NCI-H69 (cell line): Measurements from ENCODE around the gene ZNF398.
A peak's percentile ranks its signal among the peaks of the same experiment; 100 is the strongest.

Experiments
- DNase-seq: peaks from one replicate; lab custom pipeline; 2025; lab: John Stamatoyannopoulos, UW

ZNF398 gene

DNA sequence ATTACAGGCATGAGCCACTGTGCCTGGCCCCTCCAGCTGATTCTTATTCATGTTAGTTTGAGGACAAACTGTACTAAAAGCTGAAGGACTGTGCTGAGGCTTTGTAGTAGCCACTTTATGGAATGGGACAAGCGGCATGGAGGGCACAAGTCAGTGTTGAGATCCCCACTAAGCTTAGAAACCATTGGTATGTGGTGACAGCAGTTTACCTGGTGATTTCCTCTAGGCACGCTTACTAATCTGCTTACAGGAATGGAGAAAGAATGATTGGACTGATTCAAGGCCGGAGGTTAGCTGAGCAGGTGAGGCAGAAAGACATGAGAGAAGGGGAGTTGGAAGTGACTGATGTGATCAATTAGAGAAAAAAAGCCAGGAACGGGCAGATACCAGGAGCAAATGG is 3.7 kb downstream of the ZNF398 start:
- no peak for DNase-seq

DNA sequence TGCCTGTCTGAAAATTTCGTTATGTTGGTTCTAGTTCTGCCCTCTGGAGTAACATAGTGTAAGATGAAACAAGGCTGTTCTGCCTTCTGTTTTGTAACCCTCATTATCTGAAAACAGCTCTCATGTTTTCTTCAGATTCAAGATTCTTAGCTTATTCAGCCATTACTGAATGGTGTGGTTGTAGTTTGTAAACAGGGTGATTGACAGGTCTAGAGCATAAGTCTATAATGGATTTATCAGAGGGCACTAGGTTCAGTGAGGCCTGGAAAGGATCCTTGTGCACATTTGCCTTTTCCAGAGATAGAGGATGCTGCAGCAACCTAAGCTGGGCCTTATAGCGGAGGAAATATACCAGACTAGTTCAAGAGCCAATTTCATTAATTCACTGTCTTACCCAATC is 6.1 kb downstream of the ZNF398 start:
- no peak for DNase-seq

DNA sequence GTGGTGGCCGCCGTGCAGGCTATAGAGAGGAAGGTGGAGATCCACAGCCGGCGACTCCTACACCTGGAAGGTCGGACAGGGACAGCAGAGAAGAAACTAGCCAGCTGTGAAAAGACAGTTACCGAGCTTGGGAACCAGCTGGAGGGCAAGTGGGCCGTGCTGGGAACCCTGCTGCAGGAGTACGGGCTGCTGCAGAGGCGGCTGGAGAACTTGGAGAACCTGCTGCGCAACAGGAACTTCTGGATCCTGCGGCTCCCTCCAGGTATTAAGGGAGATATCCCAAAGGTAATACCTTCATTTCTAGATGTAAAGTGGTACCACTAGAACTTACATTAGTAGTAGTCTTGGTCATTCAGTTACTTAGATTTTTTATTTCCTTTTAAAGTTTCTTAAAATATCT is 6.8 kb downstream of the ZNF398 start:
- DNase-seq: no peak

DNA sequence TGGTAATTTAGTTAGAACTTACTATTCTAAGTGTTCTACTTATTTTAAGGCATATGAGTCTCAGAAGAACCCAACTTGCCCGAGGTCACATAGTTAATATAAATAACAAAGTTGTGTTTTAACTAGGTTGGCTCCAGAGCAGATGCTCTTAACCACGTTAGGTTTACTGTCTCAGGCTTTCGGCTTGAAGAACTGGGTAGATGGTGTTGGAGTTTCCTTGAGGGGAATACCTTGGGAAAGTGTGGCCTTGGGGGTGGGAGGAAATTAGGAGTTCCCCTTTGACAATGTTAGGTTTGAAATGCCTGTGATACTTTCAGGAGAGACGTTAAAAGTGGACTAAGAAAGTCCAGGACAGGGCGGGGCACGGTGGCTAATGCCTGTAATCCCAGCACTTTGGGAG is 9.6 kb downstream of the ZNF398 start:
- no peak for DNase-seq

DNA sequence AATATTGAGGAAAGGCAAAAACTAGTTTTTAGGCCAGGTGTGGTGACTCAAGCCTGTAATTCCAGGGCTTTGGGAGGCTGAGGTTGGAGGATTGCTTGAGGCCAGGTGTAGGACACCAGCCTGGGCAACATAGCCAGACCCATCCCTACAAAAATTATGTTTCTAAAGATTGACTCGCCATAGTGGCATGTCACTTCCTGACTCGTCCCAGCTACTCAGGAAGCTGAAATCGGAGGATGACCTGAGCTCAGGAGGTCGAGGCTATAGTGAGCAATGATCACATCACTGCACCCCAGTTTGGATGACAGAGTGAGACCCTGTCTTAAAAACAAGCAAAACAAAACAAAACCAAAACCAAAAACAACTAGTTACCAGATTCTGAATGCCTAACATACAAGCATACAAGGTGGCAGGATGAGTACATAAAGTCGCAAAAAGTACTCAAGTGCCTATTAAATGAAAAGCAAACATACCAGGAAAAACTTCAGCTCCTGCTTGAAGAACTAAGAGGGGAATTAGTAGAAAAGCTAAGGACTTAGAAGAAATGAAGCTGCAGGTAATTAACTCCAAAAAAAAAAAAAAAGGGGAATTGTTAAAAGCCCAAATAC is 14.1 kb downstream of the ZNF398 start:
- no peak for DNase-seq

DNA sequence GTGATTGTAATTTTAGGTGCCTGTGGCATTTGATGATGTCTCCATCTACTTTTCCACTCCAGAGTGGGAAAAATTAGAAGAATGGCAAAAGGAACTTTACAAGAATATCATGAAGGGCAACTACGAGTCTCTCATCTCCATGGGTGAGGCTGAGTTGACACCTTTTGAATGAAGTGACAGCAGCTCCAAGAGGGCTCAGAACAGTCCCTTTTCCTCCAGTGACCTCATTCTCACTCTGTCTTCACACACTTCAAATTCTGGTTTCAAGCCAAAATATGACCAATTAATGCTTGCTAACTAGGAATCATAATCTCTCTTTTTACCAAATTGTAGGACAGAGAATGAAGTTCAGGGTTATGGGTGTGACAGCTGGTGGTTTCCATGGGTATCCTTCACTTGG is 18.9 kb downstream of the ZNF398 start:
- DNase-seq: no peak

DNA sequence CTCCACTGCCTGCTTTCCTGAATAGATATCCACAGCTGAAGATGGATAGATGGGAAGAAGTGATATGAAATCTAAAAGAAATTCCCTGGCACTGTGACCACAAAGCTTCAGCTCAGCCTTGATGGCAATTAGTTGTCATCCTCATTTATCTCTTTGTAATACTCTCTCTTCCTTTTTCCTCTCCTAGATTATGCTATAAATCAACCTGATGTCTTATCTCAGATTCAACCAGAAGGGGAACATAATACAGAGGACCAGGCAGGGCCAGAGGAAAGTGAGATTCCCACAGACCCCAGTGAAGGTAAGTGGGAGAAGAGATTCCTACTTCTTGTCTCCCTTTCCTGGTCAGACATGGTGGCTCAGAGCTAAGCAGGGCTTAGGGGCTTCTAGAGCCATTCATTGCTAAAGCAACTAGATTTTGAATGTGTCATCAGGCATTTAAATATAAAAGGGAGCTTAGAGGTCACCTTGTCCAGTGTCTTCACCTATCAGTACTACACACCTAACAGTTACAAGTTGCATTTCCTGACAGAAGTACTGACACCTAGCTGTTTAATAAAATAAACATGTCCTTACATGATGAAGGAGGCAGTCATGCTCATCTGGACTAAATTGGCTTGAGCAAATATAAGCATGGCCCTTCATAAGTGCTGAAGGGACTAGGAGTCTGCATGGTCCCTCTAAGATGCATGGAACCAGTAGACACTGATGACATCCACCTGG is 19.5 kb downstream of the ZNF398 start:
- no peak for DNase-seq

DNA sequence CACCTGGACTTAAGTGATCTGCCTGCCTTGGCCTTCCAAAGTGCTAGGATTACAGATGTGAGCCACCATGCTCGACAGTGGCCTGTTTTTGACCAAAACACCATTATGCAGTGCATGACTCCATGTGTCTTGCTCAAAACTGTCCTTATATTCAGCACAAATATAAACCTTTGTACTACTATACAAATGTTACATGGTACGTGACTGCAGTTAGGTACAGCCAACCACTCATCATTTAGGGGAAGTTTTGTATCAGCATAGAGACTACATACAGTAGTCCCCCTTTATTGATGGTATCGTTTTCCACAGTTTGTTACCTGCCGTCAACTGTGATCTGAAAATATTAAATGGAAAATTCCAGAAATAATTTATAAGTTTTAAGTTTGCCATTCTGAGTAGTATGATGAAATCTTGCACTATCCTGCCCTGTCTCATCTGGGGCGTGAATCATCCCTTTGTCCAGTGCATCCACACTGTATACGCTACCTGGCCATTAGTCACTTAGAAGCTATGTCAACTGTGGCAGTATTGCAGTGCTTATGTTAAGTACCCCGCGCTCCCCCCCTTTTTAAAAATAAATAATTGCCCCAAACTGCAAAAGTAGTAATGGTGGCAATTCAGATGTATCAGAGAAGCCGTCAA is 24.8 kb downstream of the ZNF398 start:
- no peak for DNase-seq

DNA sequence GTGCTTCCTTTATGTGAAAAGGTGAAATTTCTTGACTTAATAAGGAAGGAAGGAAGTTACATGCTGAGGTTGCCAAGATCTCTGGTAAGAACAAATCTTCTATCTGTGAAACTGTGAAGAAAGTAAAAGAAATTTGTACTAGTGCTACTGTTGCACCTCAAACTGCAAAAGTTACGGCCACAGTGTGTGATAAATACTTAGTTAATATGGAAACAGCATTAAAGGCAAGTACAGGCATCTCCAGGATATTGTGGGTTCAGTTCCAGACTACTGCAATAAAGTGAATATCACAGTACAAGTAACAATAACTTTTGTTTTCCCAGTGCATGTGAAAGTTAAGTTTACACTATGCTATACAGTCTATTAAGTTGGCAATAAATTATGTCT is 25.3 kb downstream of the ZNF398 start:
- DNase-seq: no peak

DNA sequence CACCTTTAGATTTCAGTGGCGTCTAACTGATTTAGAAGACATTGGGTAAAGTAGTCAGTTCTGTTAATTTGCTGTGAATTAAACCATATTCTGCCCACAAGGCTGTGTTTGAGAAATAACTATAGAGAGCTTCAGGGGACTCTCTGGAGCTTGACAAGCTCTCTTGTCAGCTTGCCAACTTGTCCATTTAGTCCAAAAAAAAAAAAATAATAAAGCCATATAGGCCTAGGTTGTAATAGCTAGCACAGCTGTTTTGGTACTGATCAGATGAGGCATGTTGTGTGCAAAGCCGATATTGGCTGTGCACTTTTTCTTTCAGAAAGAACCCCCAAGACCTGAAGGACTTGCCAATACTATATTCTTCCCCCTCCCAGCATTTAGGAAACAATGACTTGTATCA is 27.9 kb downstream of the ZNF398 start:
- DNase-seq: no peak

DNA sequence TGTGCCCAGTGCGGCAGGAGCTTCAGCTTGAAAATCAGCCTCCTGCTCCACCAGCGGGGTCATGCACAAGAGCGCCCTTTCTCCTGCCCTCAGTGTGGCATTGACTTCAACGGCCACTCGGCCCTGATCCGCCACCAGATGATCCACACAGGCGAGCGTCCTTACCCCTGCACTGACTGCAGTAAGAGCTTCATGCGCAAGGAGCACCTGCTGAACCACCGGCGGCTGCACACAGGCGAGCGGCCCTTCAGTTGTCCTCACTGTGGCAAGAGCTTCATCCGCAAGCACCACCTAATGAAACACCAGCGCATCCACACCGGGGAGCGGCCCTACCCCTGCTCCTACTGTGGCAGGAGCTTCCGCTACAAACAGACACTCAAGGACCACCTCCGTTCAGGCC is 32.0 kb downstream of the ZNF398 start:
- no peak for DNase-seq

DNA sequence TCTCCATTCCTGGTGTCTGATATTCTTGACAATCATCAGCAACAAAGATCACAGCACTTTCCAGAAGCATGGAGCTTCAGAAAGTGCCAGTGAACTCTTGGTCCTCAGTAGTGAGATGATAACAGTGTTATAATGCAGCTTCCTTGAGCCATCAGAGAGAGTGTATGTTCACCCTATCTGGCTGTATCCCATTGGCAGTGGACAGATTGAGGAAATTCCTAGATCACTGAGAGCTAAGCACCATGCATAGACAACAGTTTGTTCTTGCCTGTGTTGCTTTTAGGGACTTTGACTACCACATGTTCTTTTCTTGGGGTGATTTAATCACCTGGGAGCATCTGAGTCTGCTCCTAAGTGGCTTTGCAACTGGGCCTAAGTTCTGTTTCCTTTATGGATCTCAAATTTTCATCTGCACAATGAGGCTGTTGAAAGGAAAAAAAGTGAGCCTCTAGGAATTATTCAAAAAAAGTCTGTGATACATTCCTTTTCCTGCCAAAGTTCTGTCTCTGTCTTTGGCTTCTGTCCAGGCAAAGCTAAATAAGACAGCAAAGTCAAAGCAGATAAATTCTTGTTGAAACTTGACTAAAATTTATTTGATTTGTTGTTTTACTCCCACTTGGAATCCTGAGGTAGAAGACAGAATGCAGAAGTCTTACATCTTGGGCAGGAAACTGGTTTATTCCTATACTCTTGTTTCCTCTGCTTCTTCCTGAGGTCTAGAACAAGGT is 33.6 kb downstream of the ZNF398 start:
- no peak for DNase-seq

DNA sequence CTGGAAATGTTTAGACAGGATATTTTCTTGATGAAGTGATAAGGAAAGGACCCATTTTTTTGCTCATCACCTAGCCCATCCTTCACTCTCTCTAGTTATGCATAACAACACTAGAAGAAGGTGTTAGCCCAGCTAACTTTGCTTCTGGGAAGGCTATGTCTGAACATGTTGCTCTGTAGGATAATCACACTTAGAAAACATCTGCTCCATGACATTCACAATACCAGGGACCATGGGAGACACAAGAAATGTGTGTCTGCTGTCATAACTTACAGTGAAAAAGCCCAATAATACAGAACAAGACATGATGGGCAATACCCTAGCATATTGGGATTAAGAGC is 34.2 kb downstream of the ZNF398 start:
- no peak for DNase-seq

DNA sequence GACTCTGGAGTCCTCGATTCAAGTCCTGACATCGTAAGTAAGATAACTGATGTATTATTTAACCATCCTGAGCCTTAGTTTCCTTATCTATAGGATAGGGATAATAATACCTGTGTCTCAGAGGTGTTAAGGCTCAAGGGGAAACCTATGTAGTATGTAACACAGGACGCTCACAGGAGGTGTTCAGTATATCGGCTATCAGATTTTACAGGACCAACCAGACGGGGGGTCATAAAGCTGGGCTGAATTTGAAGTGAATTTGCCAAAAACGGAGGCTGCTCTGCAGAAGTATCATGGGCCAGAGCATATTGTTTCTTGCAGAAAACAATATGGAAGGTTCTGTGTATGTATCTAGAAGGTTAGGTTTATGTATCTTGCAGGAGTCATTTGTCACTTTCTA is 37.0 kb downstream of the ZNF398 start:
- no peak for DNase-seq

DNA sequence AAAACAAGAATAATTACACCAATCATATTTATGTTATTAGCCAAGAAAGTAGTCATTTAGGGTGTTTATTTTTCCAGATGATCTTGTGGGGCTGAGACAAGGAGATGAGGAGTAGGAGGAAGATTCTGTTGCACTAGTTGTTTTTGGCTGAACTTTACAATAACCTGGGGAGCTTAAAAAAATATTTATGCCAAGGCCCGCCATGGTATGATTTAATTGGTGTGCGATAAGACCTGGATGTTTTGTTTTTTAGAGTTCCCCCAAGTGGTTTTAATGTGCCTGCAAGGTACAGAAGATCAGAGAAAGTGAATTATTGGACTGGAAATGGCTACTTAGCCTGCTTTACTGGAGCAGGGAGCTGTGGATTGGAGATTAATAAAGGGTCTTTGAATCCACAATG is 41.0 kb downstream of the ZNF398 start:
- DNase-seq: no peak

DNA sequence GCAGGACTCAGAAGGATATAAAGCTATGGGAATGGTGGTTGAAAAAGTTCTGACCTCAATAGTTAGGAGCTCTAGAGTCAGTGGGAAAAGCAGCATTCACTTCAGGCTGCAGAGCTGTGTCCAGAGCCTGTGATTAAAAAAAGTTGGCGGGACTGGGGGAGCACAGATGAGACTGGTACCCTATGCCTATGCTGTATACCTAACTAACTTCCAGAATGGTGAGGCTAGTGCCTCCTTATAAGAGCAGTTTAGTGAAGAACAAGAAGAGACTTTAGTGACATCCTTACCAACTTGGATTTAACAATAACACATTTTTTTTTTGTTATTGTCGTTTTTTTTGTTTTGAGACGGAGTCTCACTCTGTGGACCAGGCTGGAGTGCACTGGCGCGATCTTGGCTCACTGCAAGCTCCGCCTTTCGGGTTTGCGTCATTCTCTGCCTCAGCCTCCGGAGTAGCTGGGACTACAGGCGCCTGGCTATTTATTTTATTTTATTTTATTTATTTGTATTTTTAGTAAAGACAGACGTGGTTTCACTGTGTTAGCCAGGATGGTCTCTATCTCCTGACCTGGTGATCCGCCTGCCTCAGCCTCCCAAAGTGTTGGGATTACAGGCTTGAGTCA is 41.5 kb downstream of the ZNF398 start:
- no peak for DNase-seq

DNA sequence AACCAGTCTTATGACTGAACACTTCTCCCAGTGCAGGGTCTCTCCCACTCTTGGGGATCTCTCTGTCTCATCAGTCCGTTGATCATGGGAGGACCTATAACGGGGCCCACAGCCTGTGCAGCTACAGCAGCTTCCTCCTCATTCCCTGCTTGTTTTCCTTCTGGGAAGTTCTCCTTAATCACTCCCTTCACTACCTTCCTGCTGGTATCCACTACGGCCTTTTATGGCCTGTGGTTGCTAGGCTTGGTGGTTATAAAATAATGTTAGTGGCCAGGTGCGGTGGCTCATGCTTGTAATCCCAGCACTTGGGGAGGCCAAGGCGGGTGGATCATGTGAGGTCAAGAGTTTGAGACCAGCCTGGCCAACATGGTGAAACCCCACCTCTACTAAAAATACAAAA is 44.6 kb downstream of the ZNF398 start:
- DNase-seq: no peak

DNA sequence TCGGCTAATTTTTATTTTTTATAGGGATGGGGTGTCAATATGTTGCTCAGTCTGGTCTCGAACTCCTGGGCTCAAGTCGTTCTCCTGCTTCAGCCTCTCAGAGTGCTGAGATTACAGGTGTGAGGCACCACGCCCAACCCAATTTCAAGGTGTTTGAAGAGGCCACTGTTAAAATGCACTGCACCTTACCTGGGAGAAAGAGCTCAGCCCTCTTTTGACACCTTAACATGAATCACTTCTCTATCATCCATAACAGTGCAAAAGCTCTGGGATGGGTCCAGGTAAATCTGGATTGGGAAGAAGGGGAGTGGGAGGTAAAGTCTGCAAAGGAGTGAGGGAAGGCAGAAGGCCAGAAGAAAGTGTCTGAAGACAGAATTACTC is 47.5 kb downstream of the ZNF398 start:
- peak; percentile 30 for DNase-seq

DNA sequence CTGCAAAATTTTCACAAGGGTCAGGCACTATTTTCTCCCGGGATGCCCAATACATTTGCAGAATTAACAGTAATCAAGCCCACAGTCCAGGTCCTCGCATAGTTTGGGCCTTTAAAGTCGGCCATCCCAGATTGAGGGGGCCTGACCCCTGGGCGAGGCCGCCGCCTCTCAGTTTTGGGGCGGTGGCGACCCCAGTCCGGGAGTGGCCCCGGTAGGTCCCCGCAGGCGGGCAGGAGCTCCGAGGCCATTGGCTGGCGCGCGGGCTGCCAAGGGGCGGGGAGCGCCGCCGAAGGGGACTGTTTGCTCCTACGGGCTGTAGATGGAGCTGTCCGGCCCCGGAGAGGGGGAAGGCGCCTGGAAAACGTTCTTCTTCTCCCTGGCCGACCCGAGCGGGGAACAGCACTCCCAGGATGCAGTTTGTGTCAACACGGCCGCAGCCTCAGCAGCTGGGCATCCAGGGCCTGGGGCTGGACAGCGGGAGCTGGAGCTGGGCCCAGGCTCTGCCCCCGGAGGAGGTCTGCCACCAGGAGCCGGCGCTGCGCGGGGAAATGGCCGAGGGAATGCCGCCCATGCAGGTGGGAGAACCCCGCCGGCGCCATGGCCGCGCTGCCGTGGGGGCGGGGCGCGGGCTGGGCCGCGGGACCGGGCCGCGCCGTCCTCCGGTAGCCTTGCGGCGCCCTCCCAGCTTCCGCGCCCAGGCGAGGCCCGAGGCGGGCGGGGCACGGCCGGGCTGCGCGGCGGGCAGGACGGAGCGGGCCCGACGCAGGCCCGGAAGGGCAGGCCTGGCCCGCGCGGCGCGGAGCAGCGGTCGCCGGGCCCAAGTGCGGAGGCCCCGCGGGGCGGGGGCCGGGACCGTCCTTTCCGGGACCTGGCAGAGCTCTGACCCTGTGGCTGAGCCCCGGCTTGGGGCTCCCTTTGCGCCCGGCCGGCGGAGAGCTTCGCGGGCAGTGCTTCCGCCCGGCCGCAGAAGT is 48.2 kb downstream of the ZNF398 start, which contains the start of gene ZNF282:
Gene ZNF282 (plus strand): TSS at position 367 of the 971 bp plus-strand sequence. CDS start 44 bp downstream, at position 411.
- DNase-seq: peak; percentile 96

DNA sequence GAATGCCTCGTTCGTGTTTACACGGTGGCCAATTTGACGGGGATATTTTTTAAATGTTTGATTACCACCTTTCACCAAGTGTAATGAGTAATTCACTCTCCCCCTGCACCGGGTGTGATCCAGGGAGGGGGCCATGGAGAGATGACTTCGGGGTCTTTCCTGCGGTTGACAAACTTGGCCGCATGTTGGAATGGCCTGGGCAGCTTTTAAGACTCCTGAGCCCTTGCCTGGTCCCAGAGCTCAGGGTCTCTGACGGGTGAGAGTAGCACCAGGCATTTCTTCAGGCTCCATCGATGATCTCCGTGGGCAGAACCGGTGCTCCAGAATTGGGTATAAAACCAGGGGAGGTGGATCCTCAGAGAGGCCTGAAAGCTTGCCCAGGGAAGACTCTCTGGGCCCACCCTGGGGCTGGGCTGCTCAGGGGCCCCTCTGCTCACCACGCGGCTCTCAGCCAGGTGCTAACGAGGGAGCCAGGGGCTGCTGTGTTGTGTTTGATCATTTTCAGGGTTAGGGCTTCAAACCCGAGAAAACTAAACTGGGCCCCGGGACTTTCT is 49.0 kb downstream of the ZNF398 start:
- DNase-seq: peak; percentile 47

DNA sequence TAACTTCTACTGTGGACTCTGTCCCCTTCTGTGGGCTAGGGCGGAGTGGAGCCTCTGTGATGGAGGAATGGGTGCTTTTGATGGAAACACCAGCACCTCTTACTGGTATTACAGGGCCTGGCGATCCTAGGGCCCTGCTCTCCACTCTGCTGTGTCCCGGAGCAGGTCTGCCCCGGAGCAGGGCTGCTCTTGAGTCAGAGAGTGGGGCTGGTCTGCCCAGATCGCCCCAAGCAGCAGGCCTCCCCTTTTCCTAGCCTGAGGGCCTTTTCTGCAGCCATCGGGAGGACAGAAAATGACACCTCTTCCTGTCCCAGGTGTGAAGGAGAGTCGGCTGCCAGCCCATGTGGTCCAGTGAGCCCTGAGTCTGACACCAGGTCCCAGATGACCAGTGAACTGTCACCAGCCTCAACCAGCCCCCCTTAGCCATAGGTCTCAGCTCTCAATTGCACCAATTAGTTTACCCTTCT is 49.5 kb downstream of the ZNF398 start:
- peak; percentile 21 for DNase-seq
